ENCODE data around the gene SLC6A20.

The SLC6A20 gene

DNA sequence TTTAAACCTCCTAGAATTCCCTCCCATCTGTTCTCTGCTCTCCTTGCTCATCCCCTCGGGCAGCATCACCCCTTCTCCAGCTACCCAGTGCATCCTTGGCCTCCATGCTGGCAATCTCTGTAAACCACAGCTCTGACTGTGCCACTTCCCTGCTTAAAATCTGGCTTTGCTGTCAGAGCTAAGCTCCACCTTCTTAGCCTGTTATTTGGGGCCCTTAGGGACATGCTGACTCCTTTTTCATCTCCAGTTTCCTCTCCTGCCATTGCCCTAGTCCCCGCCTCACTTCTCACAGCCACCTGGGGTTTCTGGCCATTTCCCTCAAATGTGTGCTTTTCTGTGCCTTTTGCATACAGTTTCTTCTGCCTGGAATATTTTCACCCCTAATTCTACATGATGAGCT lies 5.7 kb downstream of the SLC6A20 start:
- H3K36me3 ChIP-seq (ENCODE audit: control insufficient read depth, insufficient read depth, low read length): no peaks in the 10 kb centered on the region
- H3K4me3 ChIP-seq (ENCODE audit: extremely low read depth, insufficient read depth, low read length, poor library complexity, severe bottlenecking): no peak overlapping the region
- 48 to 81% methylated on average over 2 of the region's 2 CpGs for WGBS, 2 experiments (ENCODE audit: insufficient coverage in 2 of 2)
- no peak overlapping the region for H3K27ac ChIP-seq (ENCODE audit: low read depth, low read length, severe bottlenecking)
- no peaks in the 10 kb centered on the region for H3K9me3 ChIP-seq (ENCODE audit: control insufficient read depth, low read length)
- no peaks in the 10 kb centered on the region for H3K4me1 ChIP-seq (ENCODE audit: control insufficient read depth, insufficient read depth, low read length, poor library complexity, severe bottlenecking)

DNA sequence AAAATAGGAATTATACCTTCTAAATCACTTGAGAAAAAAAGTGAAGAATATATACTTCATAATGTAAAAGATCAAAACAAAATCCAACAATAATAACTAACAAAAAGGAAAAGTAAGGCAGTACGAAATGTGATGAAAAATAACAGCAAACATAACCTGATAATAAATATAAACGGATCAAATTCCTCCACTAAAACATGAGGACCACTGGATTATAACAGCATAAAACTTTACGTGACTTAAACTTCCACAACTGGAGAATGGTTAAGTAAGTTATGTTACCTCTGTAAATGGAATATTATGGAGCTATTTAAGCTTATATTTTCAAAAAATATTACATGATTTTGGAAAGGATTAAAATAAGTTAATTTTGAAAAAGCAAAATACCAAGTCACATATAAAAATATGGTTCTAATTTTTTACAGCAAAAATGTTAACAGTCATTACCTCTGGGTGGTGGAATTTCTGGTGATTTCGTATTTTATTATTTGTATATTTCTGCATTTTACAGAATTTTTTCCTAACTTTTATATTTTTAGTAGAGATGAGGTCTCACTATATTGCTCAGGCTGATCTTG lies 7.0 kb downstream of the SLC6A20 start:
- H3K4me3 ChIP-seq (ENCODE audit: extremely low read depth, insufficient read depth, low read length, poor library complexity, severe bottlenecking): no peak overlapping the region
- H3K27ac ChIP-seq (ENCODE audit: low read depth, low read length, severe bottlenecking): no peak overlapping the region
- H3K9me3 ChIP-seq (ENCODE audit: control insufficient read depth, low read length): no peaks in the 10 kb centered on the region
- no CpG with 5 or more reads among the region's 4 CpGs for WGBS, 2 experiments (ENCODE audit: insufficient coverage in 2 of 2)
- no peaks in the 10 kb centered on the region for H3K4me1 ChIP-seq (ENCODE audit: control insufficient read depth, insufficient read depth, low read length, poor library complexity, severe bottlenecking)
- H3K36me3 ChIP-seq (ENCODE audit: control insufficient read depth, insufficient read depth, low read length): no peaks in the 10 kb centered on the region

DNA sequence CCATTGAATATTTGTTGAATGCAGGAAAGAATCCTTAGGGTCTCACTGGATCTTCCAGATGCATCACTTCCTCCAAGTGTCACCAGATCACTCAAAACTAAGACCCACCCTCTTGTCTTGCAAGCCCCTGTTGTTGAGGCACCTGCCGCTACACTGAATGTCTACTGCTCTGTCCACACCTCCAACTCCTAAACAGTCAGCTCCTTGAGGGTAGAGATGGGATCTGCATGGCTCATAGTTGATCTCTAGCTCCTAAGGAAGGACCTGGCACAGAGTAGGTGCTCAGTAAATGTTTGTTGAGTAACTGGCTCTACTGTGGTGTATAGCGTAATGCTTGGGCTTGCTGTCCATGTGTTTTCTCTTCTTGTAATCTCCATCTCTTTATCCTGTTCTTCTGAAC lies 8.8 kb downstream of the SLC6A20 start:
- Histone ChIP-seq H3K9me3 (ENCODE audit: control insufficient read depth, low read length) (no peaks in the 10 kb centered on the region), H3K4me3 (ENCODE audit: extremely low read depth, insufficient read depth, low read length, poor library complexity, severe bottlenecking) (no peak overlapping the region), H3K36me3 (ENCODE audit: control insufficient read depth, insufficient read depth, low read length) (no peaks in the 10 kb centered on the region), H3K4me1 (ENCODE audit: control insufficient read depth, insufficient read depth, low read length, poor library complexity, severe bottlenecking) (no peaks in the 10 kb centered on the region), H3K27ac (ENCODE audit: low read depth, low read length, severe bottlenecking) (no peak overlapping the region)
- 100% methylated on average over 1 of the region's 2 CpGs; no CpG with 5 or more reads in 1 of the 2 experiments for WGBS, 2 experiments (ENCODE audit: insufficient coverage in 2 of 2)

DNA sequence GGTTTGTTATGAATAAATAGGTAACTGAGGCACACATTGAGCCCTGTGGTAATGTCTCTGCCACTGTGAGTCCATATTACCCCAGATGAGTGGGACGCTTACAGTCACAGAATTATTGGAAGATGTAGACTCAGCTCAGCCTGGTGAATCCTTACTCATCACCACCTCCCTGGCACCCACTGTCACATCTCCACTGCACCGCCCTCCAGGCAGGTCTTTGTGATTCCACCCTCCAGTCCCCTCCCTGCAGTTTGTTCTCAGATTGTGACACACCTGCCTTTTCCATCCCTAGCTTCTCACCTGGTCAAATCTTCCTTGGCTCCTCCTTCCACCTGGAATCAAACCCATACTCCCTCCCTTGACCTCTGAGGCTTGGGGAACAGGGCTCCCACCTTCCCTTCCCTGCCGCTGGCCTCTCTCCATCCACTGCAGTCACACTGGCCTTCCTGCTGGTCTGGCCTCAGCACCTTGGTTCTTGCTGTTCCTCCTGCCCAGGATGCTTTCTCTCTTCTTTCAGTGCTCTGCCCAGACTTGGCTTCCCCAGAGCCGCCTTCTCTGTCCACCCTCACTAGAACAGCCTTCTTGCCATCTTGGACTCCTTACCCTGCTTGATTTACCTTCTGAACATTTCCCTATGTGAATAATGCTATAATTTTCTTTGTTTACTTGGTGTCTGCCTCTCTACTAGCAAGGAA lies 9.4 kb downstream of the SLC6A20 start:
- 69 to 77% methylated on average over 3 to 4 of the region's 4 CpGs for WGBS, 2 experiments (ENCODE audit: insufficient coverage in 2 of 2)
- no peaks in the 10 kb centered on the region for H3K36me3 ChIP-seq (ENCODE audit: control insufficient read depth, insufficient read depth, low read length)
- H3K4me1 ChIP-seq (ENCODE audit: control insufficient read depth, insufficient read depth, low read length, poor library complexity, severe bottlenecking): no peaks in the 10 kb centered on the region
- H3K9me3 ChIP-seq (ENCODE audit: control insufficient read depth, low read length): no peaks in the 10 kb centered on the region
- no peak overlapping the region for H3K27ac ChIP-seq (ENCODE audit: low read depth, low read length, severe bottlenecking)
- H3K4me3 ChIP-seq (ENCODE audit: extremely low read depth, insufficient read depth, low read length, poor library complexity, severe bottlenecking): no peak overlapping the region

DNA sequence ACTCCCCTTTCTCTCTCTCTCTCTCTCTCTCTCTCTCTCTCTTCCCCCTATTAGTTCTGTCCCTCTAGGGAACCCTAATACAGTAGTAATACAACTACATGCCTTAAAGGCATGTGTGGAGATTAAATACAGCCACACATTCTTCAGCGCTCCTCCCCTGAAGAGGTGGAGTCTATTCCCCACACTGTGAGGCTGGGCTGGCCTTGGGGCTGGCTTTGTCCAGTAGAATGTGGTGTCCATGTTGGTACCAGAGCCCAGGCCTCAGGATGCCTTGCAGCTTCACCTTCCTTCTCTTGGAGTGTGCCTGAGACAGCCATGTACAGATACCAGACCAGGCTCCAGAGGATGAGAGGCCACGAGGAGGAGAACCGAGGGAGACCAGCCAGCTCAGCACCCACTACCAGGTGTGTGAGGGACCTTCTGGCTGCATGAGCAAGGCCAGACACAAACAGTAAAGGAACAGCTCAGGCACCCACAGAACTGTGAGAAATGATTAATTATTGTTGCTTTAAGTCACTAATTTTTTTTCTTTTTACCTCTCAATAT lies 10.7 kb downstream of the SLC6A20 start:
- H3K4me3 ChIP-seq (ENCODE audit: extremely low read depth, insufficient read depth, low read length, poor library complexity, severe bottlenecking): no peak overlapping the region
- 100% methylated on average over 2 of the region's 3 CpGs; no CpG with 5 or more reads in 1 of the 2 experiments for WGBS, 2 experiments (ENCODE audit: insufficient coverage in 2 of 2)
- no peaks in the 10 kb centered on the region for H3K36me3 ChIP-seq (ENCODE audit: control insufficient read depth, insufficient read depth, low read length)
- H3K4me1 ChIP-seq (ENCODE audit: control insufficient read depth, insufficient read depth, low read length, poor library complexity, severe bottlenecking): no peaks in the 10 kb centered on the region
- no peaks in the 10 kb centered on the region for H3K9me3 ChIP-seq (ENCODE audit: control insufficient read depth, low read length)
- H3K27ac ChIP-seq (ENCODE audit: low read depth, low read length, severe bottlenecking): no peak overlapping the region

DNA sequence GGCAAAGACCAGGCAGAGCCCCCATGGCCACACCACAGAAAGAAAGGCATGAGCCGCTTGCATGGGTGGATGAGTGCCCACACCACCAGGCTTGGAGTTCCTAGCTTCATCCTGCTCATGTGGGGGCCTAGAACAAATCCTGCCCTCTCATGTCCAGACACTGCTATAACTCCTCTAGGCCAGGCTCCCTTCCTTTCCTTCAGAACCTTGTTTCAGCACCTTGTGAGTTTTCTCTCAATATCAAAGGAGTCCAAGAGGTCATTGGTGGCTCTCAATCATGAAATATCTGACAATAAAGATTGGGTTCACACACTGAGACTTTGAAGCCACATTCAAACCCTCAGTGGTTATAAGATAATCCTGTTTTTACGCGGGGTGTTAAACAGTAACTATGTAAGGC lies 12.7 kb downstream of the SLC6A20 start:
- H3K4me1 ChIP-seq (ENCODE audit: control insufficient read depth, insufficient read depth, low read length, poor library complexity, severe bottlenecking): no peaks in the 10 kb centered on the region
- H3K36me3 ChIP-seq (ENCODE audit: control insufficient read depth, insufficient read depth, low read length): no peaks in the 10 kb centered on the region
- 90 to 97% methylated on average over 1 to 3 of the region's 3 CpGs for WGBS, 2 experiments (ENCODE audit: insufficient coverage in 2 of 2)
- H3K27ac ChIP-seq (ENCODE audit: low read depth, low read length, severe bottlenecking): no peak overlapping the region
- H3K4me3 ChIP-seq (ENCODE audit: extremely low read depth, insufficient read depth, low read length, poor library complexity, severe bottlenecking): no peak overlapping the region
- H3K9me3 ChIP-seq (ENCODE audit: control insufficient read depth, low read length): no peaks in the 10 kb centered on the region

DNA sequence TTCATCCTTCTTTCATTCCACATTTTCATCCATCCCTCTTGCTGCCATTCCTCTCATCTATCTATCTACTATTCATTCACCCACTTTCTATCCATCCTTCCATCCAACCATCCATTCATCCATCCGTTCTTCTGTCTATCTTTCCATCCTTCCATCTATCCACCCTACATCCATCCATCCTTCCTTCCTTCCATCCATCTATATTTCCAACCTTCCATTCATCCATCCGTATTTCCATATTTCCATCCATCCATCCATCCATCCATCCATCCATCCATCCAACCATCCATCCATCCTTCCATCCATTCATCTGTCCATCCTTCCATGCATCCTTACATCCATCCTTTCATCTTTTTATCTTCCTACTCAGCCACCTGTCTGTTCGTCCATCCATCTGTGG lies 14.0 kb downstream of the SLC6A20 start:
- no peaks in the 10 kb centered on the region for H3K36me3 ChIP-seq (ENCODE audit: control insufficient read depth, insufficient read depth, low read length)
- no peak overlapping the region for H3K27ac ChIP-seq (ENCODE audit: low read depth, low read length, severe bottlenecking)
- WGBS, 2 experiments (ENCODE audit: insufficient coverage in 2 of 2): 65 to 82% methylated on average over 3 of the region's 3 CpGs
- H3K4me1 ChIP-seq (ENCODE audit: control insufficient read depth, insufficient read depth, low read length, poor library complexity, severe bottlenecking): no peaks in the 10 kb centered on the region
- H3K4me3 ChIP-seq (ENCODE audit: extremely low read depth, insufficient read depth, low read length, poor library complexity, severe bottlenecking): no peak overlapping the region
- no peaks in the 10 kb centered on the region for H3K9me3 ChIP-seq (ENCODE audit: control insufficient read depth, low read length)

DNA sequence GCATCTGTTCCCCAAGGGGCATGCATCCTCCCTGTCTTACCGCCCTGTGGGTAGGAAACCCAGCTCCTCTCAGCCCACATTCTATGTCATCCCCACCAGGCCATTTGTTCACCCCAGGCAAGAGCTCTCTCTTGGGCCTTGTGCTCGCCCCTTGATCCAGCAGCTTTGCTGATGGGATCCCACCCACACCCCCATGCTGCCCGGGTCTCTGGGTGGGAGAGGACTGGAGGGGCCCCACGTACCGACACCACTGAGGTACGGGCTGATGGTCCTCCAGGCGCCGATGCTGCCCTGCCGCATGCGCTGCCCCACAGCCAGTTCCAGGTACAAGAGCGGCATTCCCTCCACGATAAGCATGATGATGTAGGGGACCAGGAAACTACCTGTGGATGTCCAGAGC lies 14.5 kb downstream of the SLC6A20 start:
- Histone ChIP-seq H3K36me3 (ENCODE audit: control insufficient read depth, insufficient read depth, low read length) (no peaks in the 10 kb centered on the region), H3K9me3 (ENCODE audit: control insufficient read depth, low read length) (no peaks in the 10 kb centered on the region), H3K27ac (ENCODE audit: low read depth, low read length, severe bottlenecking) (no peak overlapping the region), H3K4me3 (ENCODE audit: extremely low read depth, insufficient read depth, low read length, poor library complexity, severe bottlenecking) (no peak overlapping the region), H3K4me1 (ENCODE audit: control insufficient read depth, insufficient read depth, low read length, poor library complexity, severe bottlenecking) (no peaks in the 10 kb centered on the region)
- 88 to 97% methylated on average over 8 of the region's 12 CpGs for WGBS, 2 experiments (ENCODE audit: insufficient coverage in 2 of 2)

DNA sequence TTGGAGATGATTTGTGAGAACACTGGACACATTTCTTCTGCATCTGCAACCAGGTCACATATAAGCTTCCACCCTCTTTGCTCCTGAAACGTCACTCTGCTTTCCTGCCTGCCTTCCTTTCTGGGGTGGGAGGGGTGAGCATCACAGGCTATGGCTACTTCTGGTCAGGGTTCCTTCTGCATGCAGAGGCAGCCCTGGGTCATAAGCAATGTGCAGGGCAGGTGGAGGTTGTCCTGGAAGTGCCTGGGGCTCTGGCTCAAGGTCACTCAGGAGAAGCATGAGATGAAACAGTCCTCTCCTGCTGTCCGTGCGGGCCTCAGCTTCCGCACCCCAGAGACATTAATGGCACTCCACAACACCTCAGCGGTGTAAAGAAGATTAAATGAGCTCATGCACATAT lies 15.1 kb downstream of the SLC6A20 start:
- Histone ChIP-seq H3K36me3 (ENCODE audit: control insufficient read depth, insufficient read depth, low read length) (no peaks in the 10 kb centered on the region), H3K4me3 (ENCODE audit: extremely low read depth, insufficient read depth, low read length, poor library complexity, severe bottlenecking) (no peak overlapping the region), H3K9me3 (ENCODE audit: control insufficient read depth, low read length) (no peaks in the 10 kb centered on the region), H3K27ac (ENCODE audit: low read depth, low read length, severe bottlenecking) (no peak overlapping the region), H3K4me1 (ENCODE audit: control insufficient read depth, insufficient read depth, low read length, poor library complexity, severe bottlenecking) (no peaks in the 10 kb centered on the region)
- WGBS, 2 experiments (ENCODE audit: insufficient coverage in 2 of 2): 93 to 95% methylated on average over 2 to 4 of the region's 5 CpGs

DNA sequence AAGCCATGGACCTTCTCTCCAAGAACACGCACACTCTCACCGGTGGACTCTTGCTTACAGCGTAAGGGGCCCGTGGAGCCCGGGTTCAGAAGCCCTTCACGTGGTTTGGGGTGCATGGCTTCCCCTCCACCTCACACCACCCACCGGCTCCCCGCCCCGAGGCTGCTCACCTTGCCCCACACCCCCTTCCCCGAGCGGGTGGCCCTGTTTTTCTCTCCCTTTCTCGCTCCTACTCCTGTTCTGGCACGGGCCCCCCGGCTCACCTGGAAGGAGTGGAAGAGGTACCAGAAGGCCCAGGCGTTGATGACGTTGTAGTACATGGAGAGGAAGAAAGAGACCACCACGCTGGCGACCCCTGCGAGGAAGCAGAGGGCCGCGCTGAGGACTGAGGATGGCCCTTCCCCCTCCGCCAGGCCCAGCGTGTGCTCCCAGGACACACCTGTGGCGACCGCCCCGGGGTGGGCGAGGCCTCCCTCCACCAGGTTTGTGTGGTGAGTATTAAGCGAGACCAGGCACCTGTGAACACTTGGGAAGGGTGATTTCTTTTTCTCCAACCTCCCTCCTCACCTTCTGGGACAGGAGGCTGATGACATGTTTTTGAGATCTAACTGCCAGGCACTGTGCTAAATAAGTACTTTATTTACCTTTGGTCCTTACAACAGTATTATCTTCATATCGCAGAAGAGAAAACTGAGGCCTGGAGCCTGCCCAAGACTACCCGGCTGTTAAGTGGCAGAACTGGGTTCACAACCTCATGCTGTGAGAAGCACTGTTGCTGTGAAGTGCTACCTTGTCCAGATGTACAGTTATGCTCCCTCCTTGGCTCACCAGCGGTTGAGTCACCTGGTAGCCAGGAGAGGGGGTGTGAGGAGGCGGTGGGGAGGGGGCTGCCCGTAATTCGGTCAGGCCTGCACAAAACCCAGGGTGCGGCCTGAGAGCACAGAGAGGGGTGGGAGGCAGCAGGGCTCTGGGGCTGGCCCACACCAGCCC lies 16.3 kb downstream of the SLC6A20 start:
- no peaks in the 10 kb centered on the region for H3K4me1 ChIP-seq (ENCODE audit: control insufficient read depth, insufficient read depth, low read length, poor library complexity, severe bottlenecking)
- no peak overlapping the region for H3K27ac ChIP-seq (ENCODE audit: low read depth, low read length, severe bottlenecking)
- H3K36me3 ChIP-seq (ENCODE audit: control insufficient read depth, insufficient read depth, low read length): no peaks in the 10 kb centered on the region
- 93 to 94% methylated on average over 15 to 18 of the region's 35 CpGs for WGBS, 2 experiments (ENCODE audit: insufficient coverage in 2 of 2)
- H3K9me3 ChIP-seq (ENCODE audit: control insufficient read depth, low read length): no peaks in the 10 kb centered on the region
- no peak overlapping the region for H3K4me3 ChIP-seq (ENCODE audit: extremely low read depth, insufficient read depth, low read length, poor library complexity, severe bottlenecking)
